ENCODE data around the gene RPS6KA5.

DNA sequence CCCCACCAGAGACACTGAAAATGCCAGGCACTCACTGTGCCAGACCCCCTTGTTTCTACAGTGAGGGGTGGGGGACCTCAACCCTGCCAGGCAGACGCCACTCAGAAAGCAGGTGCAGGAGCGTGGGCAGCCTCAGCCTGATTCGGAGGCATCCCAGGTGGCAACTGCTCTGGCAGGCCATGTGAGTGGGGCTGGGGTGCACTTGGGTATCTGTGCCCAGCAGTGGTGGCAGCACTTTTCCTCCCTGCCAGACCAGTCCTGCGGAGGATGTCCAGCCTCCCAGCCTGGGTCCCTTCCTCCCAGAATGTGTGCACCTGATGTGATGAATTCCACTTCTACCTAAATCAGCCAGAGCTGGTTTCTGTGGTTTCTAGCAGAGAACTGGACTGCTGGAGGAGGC, 230.8 kb downstream of the RPS6KA5 start:
- TF ChIP-seq RARB (CRISPR knock-in tag; IDR thresholded peaks at IDR 0.05) (no peak), TCF4 (CRISPR knock-in tag; IDR thresholded peaks at IDR 0.05; ENCODE audit: borderline replicate concordance) (no peak), SNAI2 (CRISPR knock-in tag; IDR thresholded peaks at IDR 0.05) (no peak)
- TF ChIP-seq, protein P1, sequence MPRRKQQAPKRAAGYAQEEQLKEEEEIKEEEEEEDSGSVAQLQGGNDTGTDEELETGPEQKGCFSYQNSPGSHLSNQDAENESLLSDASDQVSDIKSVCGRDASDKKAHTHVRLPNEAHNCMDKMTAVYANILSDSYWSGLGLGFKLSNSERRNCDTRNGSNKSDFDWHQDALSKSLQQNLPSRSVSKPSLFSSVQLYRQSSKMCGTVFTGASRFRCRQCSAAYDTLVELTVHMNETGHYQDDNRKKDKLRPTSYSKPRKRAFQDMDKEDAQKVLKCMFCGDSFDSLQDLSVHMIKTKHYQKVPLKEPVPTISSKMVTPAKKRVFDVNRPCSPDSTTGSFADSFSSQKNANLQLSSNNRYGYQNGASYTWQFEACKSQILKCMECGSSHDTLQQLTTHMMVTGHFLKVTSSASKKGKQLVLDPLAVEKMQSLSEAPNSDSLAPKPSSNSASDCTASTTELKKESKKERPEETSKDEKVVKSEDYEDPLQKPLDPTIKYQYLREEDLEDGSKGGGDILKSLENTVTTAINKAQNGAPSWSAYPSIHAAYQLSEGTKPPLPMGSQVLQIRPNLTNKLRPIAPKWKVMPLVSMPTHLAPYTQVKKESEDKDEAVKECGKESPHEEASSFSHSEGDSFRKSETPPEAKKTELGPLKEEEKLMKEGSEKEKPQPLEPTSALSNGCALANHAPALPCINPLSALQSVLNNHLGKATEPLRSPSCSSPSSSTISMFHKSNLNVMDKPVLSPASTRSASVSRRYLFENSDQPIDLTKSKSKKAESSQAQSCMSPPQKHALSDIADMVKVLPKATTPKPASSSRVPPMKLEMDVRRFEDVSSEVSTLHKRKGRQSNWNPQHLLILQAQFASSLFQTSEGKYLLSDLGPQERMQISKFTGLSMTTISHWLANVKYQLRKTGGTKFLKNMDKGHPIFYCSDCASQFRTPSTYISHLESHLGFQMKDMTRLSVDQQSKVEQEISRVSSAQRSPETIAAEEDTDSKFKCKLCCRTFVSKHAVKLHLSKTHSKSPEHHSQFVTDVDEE (CRISPR knock-in tag; IDR thresholded peaks at IDR 0.05) = no peak
- TF ChIP-seq, protein P2, sequence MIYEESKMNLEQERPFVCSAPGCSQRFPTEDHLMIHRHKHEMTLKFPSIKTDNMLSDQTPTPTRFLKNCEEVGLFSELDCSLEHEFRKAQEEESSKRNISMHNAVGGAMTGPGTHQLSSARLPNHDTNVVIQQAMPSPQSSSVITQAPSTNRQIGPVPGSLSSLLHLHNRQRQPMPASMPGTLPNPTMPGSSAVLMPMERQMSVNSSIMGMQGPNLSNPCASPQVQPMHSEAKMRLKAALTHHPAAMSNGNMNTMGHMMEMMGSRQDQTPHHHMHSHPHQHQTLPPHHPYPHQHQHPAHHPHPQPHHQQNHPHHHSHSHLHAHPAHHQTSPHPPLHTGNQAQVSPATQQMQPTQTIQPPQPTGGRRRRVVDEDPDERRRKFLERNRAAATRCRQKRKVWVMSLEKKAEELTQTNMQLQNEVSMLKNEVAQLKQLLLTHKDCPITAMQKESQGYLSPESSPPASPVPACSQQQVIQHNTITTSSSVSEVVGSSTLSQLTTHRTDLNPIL (CRISPR knock-in tag; IDR thresholded peaks at IDR 0.05; ENCODE audit: low read depth) = no peak
- TF ChIP-seq, protein P3, sequence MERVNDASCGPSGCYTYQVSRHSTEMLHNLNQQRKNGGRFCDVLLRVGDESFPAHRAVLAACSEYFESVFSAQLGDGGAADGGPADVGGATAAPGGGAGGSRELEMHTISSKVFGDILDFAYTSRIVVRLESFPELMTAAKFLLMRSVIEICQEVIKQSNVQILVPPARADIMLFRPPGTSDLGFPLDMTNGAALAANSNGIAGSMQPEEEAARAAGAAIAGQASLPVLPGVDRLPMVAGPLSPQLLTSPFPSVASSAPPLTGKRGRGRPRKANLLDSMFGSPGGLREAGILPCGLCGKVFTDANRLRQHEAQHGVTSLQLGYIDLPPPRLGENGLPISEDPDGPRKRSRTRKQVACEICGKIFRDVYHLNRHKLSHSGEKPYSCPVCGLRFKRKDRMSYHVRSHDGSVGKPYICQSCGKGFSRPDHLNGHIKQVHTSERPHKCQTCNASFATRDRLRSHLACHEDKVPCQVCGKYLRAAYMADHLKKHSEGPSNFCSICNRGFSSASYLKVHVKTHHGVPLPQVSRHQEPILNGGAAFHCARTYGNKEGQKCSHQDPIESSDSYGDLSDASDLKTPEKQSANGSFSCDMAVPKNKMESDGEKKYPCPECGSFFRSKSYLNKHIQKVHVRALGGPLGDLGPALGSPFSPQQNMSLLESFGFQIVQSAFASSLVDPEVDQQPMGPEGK (CRISPR knock-in tag; IDR thresholded peaks at IDR 0.05; ENCODE audit: borderline replicate concordance) = no peak
